Lower leg skin (tissue), 3 donors: ENCODE measurements around the gene DISP3.

Experiments
- CTCF ChIP-seq, 3 donors: fragments of 450-650 bp; IDR thresholded peaks; one replicate each; pipeline ENCODE4 v1.5.1; 2016; ENCODE audit warnings: antibody characterized with exemption in 3 of 3, mild to moderate bottlenecking in 3 of 3, moderate library complexity in 2 of 3
- POLR2A ChIP-seq, 2 donors: fragments of 450-650 bp; IDR thresholded peaks; one replicate each; pipeline ENCODE4 v1.6.1; 2016 to 2017; ENCODE audit warnings: antibody characterized with exemption in 2 of 2, mild to moderate bottlenecking in 1 of 2, moderate library complexity in 1 of 2

GRCh38 chr1:11443043-11443442 lies 35.9 kb upstream of the DISP3 start:
- TF ChIP-seq CTCF (IDR thresholded peaks at IDR 0.05) (no peak), POLR2A (IDR thresholded peaks at IDR 0.05) (no peak)
